Activated CD4-positive, alpha-beta T cell treated with anti-CD3 and anti-CD28 coated beads, Interleukin-2, amount 10 ng/mL, durations not matched to agents 7 days and 5 days (primary cell): Measurements from ENCODE around the gene SLC9A6. TPM values are rescaled to one million over a fixed set of nuclear protein-coding genes. Genes with fewer than 3 reads are reported as not detected.
A peak's percentile ranks its signal among the peaks of the same experiment; 100 is the strongest.
"Not testable (repeated sequence)": the region's sequence is repeated elsewhere in the genome, so short reads cannot be mapped to it uniquely, and the experiment has no call there.

Experiments
- CTCF ChIA-PET: fragments of 350-600 bp; sonication (Branson Sonifier 250); formaldehyde crosslinking; loops from one replicate; lab custom pipeline; 2021; ENCODE audit warnings: antibody characterized with exemption; lab: Charles Lee
- POLR2A ChIA-PET: fragments of 350-600 bp; sonication (Branson Sonifier 250); formaldehyde crosslinking; loops from one replicate; lab custom pipeline; 2021; ENCODE audit warnings: antibody characterized with exemption; lab: Charles Lee
- DNase-seq: peaks from one replicate; pipeline ENCODE4 v3.0.0-alpha.2; 2020
- H3K27ac Mint-ChIP-seq: one replicate; pipeline ENCODE4 v1.8.0; 2021; ENCODE audit warnings: mild to moderate bottlenecking, moderate library complexity, mixed read lengths
- H3K27me3 Mint-ChIP-seq: one replicate; pipeline ENCODE4 v1.8.0; 2021; ENCODE audit warnings: mixed read lengths
- H3K36me3 Mint-ChIP-seq: one replicate; pipeline ENCODE4 v1.8.0; 2021; ENCODE audit warnings: low read depth, mixed read lengths
- H3K4me1 Mint-ChIP-seq: one replicate; pipeline ENCODE4 v1.8.0; 2021; ENCODE audit warnings: mixed read lengths
- H3K4me3 Mint-ChIP-seq: one replicate; pipeline ENCODE4 v1.8.0; 2021; ENCODE audit warnings: mild to moderate bottlenecking, moderate library complexity, mixed read lengths
- H3K9me3 Mint-ChIP-seq: one replicate; pipeline ENCODE4 v1.8.0; 2021; ENCODE audit warnings: mixed read lengths
- total RNA-seq, 2 experiments: library from RNA; stranded (reverse); gene quantifications; one replicate each; pipeline ENCODE4 v1.2.3, GENCODE V29; 2021

The SLC9A6 gene
- total RNA-seq, 2 experiments from 2014 or later: 17.2 to 17.6 TPM

DNA sequence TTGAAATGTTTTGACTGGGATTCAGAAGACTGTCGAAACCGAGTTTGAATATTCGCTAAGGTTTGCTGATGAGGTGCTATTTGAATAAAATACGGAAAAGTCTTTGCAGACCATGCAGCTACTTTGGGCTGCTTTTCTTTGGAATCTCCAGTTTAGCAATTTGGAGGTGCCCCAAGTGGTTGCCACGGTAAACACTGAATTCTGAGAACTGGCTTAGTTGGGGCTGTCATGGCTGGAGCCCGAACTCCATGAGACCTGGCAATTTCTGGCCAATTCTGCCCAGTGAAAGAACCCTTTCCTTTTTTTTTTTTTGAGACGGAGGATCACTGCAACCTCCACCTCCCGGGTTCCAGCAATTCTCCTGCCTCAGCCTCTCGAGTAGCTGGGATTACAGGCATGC, 65.6 kb downstream of the SLC9A6 start:
- H3K4me3 Mint-ChIP-seq, POLR2A ChIA-PET, H3K9me3 Mint-ChIP-seq, H3K27ac Mint-ChIP-seq, H3K36me3 Mint-ChIP-seq, H3K4me1 Mint-ChIP-seq, DNase-seq, H3K27me3 Mint-ChIP-seq: not testable (repeated sequence)
- CTCF ChIA-PET: interaction anchor here (0.7 to 2.3 kb wide), 2 partner anchors 13 to 77 kb away, joined by 3 to 4 read pairs; no protein-coding TSS in a partner anchor

DNA sequence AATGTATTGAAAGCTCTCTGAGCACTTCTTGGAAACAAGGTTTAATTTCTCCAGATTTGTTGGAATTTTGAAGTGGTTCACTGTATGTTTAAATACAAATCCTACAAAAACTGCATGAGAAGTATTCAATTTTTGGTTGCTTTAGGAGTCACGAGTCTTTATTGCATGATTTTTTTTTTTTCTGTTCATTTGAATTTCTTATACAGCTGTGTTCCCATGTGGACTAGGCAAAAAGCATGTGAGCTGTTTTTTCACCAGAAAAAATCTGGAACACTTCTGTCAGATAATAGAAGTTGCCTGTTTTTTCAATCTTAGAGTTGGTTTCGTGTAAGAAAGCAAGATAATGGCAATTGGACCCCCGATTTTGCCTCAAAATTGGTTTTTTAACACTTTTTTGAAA, 66.4 kb downstream of the SLC9A6 start:
- no peaks in the 10 kb centered on the region for H3K27me3 Mint-ChIP-seq
- POLR2A ChIA-PET: no interaction called here
- H3K27ac Mint-ChIP-seq: no peak overlapping the region
- no peaks in the 10 kb centered on the region for H3K9me3 Mint-ChIP-seq
- H3K4me3 Mint-ChIP-seq: no peak overlapping the region
- H3K4me1 Mint-ChIP-seq: peaks cover 5% of the 10 kb centered on the region
- CTCF ChIA-PET: interaction anchor here (0.7 to 2.3 kb wide), 2 partner anchors 12 to 76 kb away, joined by 3 to 4 read pairs; no protein-coding TSS in a partner anchor
- DNase-seq: no peak
- no peaks in the 10 kb centered on the region for H3K36me3 Mint-ChIP-seq

DNA sequence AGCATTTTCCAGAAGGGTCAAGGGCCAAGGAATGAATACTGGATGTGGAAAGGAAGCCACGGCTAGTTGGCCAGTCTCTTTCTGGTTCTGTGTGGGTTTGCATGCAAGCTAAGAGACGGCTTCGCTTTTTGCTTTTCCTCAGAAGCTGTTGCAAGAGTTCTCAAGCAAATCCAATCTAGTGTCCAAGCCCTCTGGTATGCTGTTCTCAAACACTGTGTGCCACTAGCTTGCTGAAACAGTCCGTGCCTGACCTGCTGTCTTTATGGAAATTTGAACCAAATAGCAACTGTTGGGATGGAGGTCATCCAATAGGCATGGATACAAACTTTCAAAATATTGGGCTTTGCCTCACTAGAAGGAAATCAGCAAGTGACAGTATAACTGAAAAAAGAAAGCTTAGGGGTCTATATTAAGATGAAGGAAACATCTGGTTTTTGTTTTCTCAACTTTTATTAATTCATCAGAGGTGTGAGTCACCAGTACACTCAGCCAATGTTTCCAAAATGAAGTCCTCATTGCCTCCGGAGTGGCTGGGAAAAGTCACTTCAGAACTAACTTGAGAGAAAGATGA, 70.5 kb downstream of the SLC9A6 start:
- no peaks in the 10 kb centered on the region for H3K36me3 Mint-ChIP-seq
- H3K4me3 Mint-ChIP-seq: no peak overlapping the region
- no peaks in the 10 kb centered on the region for H3K9me3 Mint-ChIP-seq
- no peak for DNase-seq
- H3K27me3 Mint-ChIP-seq: no peaks in the 10 kb centered on the region
- CTCF ChIA-PET: interaction anchor here (1.3 kb wide), 1 partner anchor 26 kb away, joined by 3 read pairs; no protein-coding TSS in a partner anchor
- peaks cover 20% of the 10 kb centered on the region for H3K4me1 Mint-ChIP-seq
- POLR2A ChIA-PET: interaction anchor here (0.6 kb wide), 1 partner anchor 21 kb away, joined by 16 read pairs; no protein-coding TSS in a partner anchor
- no peak overlapping the region for H3K27ac Mint-ChIP-seq

DNA sequence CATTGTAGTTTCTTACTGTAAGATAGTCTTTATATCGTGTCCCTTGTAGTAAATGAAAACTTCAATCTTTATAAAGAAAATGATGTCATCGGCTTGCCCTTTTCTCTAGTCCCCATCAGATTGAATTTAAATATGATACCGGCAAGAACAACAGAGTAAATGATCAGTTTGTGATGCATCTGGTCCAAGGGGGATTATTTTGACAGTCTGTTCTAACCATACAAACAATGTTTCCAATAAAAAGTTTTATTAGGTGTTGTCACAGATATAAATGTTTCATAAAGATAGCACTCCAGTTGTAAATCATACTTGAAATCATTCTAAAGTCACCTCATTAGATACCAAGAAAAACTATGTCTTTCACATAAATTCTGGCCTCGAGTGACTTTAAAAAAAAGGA, 72.3 kb downstream of the SLC9A6 start:
- Mint-ChIP-seq H3K9me3 (no peaks in the 10 kb centered on the region), H3K4me1 (peaks cover 20% of the 10 kb centered on the region), H3K4me3 (no peak overlapping the region)

DNA sequence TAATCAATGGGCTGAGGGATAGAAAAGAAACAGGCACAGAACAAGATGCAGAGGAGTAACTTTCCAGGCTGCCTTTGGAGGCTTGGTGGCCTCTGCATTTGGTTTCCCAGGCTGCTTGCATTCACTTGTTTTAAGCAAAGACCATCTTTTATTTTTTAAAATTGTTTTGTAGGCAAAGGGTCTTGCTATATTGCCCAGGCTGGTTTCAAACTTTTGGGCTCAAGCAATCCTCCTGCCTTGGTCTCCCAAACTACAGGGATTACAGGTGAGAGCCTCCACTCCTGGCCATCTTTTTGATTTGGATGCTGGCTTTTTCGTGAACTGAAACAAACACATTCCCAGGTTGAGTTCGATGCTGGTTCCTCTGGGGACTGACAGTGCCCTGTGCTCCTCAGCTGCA, 74.1 kb downstream of the SLC9A6 start:
- Mint-ChIP-seq H3K9me3 (no peaks in the 10 kb centered on the region), H3K36me3 (no peaks in the 10 kb centered on the region), H3K4me3 (no peak overlapping the region), H3K27ac (no peak overlapping the region), H3K27me3 (no peaks in the 10 kb centered on the region), H3K4me1 (peaks cover 31% of the 10 kb centered on the region)
- ChIA-PET CTCF (no interaction called here), POLR2A (no interaction called here)
- DNase-seq: no peak

More for the DNA sequence above, 72.3 kb downstream of the SLC9A6 start:
- DNase-seq: no peak
- ChIA-PET CTCF (interaction anchor here (1.8 kb wide), 1 partner anchor 11 kb away, joined by 4 read pairs; no protein-coding TSS in a partner anchor), POLR2A (no interaction called here)
- no peaks in the 10 kb centered on the region for H3K36me3 Mint-ChIP-seq
- H3K27ac Mint-ChIP-seq: peak overlapping the region; percentile 90
- H3K27me3 Mint-ChIP-seq: no peaks in the 10 kb centered on the region

DNA sequence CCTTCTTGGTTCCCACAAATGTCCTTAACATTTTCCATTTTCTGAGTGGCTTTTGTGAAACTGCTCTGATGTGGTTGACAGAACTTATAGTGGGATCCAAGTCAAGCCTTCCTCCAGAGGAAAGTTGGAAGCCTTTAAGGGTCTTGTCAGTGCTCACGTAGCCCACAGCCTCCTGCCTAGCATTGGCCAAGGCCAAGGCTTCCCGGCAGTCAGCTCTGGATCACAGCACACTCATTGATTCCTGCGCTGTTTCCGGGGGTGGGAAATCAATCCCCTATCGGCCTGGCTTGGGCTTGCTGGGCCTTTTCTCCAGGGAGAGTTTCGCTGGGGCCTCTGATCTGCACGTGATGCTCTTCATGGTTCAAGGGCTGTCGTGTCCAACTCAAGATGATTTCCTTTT, 76.1 kb downstream of the SLC9A6 start:
- Mint-ChIP-seq H3K36me3 (no peaks in the 10 kb centered on the region), H3K9me3 (no peaks in the 10 kb centered on the region), H3K27ac (no peak overlapping the region), H3K4me3 (no peak overlapping the region), H3K27me3 (no peaks in the 10 kb centered on the region), H3K4me1 (peaks cover 39% of the 10 kb centered on the region)
- ChIA-PET CTCF (no interaction called here), POLR2A (no interaction called here)
- DNase-seq: no peak

DNA sequence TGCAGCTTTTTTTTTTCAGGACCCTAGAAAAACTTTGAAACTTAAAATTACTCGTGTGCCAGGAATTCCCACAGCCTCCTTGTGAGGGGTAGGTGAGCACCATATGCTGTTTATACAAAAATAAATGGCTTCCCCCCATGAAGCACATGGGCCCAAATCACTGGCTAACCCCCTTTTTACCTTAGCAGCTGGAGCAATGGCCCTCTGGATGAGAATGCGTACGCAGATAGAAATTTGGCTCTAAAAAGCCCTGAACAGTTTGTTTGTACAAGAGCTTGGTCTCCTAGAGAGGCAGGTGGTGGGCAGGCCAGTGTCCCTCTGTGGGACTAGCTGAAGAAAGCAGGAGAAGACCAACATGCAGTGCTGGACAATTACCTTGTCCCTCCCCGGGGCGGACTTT, 76.5 kb downstream of the SLC9A6 start:
- H3K27me3 Mint-ChIP-seq: no peaks in the 10 kb centered on the region
- ChIA-PET CTCF (no interaction called here), POLR2A (no interaction called here)
- peaks cover 35% of the 10 kb centered on the region for H3K4me1 Mint-ChIP-seq
- H3K9me3 Mint-ChIP-seq: no peaks in the 10 kb centered on the region
- DNase-seq: no peak
- no peaks in the 10 kb centered on the region for H3K36me3 Mint-ChIP-seq
- no peak overlapping the region for H3K4me3 Mint-ChIP-seq
- H3K27ac Mint-ChIP-seq: no peak overlapping the region

DNA sequence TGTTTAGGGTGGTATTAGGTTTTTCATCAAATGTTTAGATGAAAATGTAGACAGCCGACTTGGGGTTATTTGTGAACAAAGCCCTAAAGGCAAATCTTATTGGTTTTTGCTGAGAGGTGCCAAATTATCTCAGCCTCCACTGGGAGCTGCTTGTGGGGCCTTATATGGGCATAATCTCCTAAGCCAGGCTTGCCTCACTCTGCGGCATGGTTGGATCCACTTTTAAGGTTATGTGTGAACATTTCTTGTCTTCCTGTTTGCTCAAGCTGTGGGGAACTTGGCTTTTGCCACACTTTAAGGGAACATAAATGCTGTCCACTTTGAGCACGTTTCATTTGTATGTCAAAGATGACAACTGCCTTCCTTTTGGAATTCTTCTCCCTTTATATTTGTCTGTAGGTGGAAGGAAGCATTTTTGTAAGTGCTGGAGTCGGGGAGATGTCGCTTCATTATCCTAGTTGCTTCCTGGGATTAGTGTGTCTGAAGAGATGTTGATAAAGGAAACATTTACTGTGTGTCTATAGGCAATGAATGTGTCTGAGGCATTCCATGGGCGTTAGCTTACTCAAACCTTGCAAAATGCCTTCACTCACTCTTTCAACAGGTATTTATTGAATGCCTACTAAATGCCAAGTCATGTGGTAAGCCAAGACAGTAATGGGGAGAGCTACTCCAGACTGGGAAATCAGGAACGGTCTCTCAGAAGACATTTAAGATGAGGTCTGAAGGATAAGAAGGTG, 78.3 kb downstream of the SLC9A6 start:
- Mint-ChIP-seq H3K27me3 (no peaks in the 10 kb centered on the region), H3K36me3 (no peaks in the 10 kb centered on the region), H3K4me1 (peaks cover 26% of the 10 kb centered on the region), H3K4me3 (no peak overlapping the region), H3K27ac (no peak overlapping the region), H3K9me3 (no peaks in the 10 kb centered on the region)
- DNase-seq: no peak
- POLR2A ChIA-PET: no interaction called here
- CTCF ChIA-PET: interaction anchor here (0.6 to 1.3 kb wide), 2 partner anchors 13 to 1471 kb away, joined by 4 to 5 read pairs; no protein-coding TSS in a partner anchor

DNA sequence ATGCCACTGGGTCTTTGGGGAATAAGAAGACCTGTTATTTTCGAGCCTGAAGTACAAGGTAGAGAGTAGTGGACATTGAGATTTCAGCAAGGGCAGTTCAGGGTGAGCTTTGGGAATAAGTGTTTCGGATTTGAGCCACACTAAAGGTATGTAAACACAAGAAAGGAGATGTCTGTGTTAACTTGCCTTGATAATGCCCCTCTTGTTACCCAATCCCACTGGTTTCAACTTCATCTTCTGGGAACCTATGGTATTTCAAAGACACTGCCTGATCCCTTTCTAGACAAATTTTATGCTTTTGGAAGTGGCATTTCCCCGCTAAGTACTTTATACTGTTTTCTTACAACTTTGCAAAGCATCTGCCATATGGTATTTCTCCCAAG, 79.4 kb downstream of the SLC9A6 start:
- H3K4me1 Mint-ChIP-seq: peaks cover 23% of the 10 kb centered on the region
- ChIA-PET CTCF (interaction anchor here (1.1 to 1.3 kb wide), 2 partner anchors 14 to 19 kb away, joined by 3 to 4 read pairs; no protein-coding TSS in a partner anchor), POLR2A (no interaction called here)
- H3K4me3 Mint-ChIP-seq: no peak overlapping the region
- H3K27me3 Mint-ChIP-seq: no peaks in the 10 kb centered on the region
- H3K36me3 Mint-ChIP-seq: no peaks in the 10 kb centered on the region
- H3K9me3 Mint-ChIP-seq: no peaks in the 10 kb centered on the region
- DNase-seq: no peak
- H3K27ac Mint-ChIP-seq: peak overlapping the region; percentile 84

DNA sequence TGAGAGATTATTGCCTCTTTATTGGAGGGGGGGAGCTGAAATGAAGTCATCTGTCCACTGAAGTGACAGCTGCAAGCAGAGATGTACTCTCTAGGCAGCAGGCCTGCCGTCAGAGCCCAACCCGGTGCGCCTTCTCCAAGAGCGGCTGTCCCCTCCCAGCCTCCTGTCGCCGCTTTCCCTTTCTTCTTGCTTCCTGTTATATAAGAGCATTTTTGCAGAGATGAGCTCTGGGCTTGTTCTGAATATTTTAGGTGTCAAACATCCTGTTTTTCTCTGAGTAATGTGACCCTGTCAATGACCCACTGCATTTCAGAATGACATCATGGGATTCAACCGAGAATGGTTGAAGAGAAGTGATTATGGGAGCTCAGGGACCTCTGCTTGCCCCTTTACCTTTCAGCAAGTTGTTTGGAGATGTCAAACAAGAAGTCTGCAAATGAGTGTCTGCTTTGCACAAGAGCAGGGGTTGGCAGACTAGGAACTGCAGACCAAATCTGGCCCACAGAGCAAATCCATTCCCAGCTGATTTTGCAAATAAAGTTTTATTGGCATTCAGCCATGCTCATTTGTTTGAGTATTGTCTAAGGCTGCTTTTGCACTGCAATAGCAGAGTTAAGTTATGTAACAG, 79.9 kb downstream of the SLC9A6 start:
- H3K9me3 Mint-ChIP-seq: no peaks in the 10 kb centered on the region
- CTCF ChIA-PET: interaction anchor here (0.6 to 1.1 kb wide), 2 partner anchors 19 to 1007 kb away, joined by 3 read pairs; no protein-coding TSS in a partner anchor
- POLR2A ChIA-PET: no interaction called here
- H3K36me3 Mint-ChIP-seq: no peaks in the 10 kb centered on the region
- DNase-seq: peak; percentile 37
- H3K27me3 Mint-ChIP-seq: no peaks in the 10 kb centered on the region
- peak overlapping the region; percentile 84 for H3K27ac Mint-ChIP-seq
- peaks cover 25% of the 10 kb centered on the region for H3K4me1 Mint-ChIP-seq
- no peak overlapping the region for H3K4me3 Mint-ChIP-seq

DNA sequence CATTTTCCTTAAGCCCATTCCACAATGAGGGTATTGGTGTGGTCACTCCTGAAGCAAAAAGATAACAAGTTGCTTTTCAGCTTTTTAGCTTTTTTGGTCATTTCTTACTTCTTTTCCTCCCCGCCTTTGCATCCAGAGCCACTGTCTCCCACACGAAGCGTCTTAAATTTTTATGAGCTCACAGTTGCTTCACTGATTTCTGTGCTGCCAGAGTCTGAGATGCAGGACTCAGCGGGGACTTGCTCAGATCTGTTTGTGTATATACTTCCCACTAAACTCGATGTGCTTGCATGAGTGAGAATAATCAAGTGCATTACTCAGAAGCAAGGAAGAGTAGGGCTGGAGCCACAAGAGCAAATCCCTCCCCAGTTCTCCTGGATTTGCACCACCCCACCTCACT, 81.9 kb downstream of the SLC9A6 start:
- Mint-ChIP-seq H3K27ac (no peak overlapping the region), H3K36me3 (peaks cover 2% of the 10 kb centered on the region), H3K4me3 (no peak overlapping the region), H3K27me3 (no peaks in the 10 kb centered on the region), H3K9me3 (no peaks in the 10 kb centered on the region), H3K4me1 (peaks cover 35% of the 10 kb centered on the region)
- CTCF ChIA-PET: interaction anchor here (0.6 kb wide), 1 partner anchor 1183 kb away, joined by 5 read pairs; no protein-coding TSS in a partner anchor
- no peak for DNase-seq
- POLR2A ChIA-PET: no interaction called here

DNA sequence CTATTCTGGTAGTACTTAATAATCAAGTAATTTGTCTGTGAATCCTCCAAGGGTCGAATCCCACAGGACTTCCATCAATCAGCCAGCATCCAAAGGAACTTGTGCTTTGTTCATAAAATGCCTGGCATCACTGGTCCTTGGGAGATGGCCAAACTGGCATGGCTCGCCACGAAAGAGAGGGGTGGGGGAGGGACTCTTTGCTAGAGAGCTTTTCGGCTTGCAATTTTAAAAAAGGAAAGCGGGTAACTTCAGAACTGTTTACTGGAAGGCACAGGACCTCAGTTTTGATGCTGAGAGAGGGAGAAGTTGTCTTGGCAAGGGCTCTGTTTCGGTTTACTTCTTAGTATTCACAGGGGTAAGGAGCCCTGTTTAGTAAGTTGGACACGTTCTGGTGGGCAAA, 82.7 kb downstream of the SLC9A6 start:
- Mint-ChIP-seq H3K36me3 (peaks cover 2% of the 10 kb centered on the region), H3K9me3 (no peaks in the 10 kb centered on the region), H3K27ac (peak overlapping the region; percentile 19), H3K4me1 (peaks cover 34% of the 10 kb centered on the region), H3K4me3 (no peak overlapping the region), H3K27me3 (no peaks in the 10 kb centered on the region)
- no peak for DNase-seq
- ChIA-PET POLR2A (no interaction called here), CTCF (interaction anchor here (1.2 kb wide), 1 partner anchor 9 kb away, joined by 4 read pairs; no protein-coding TSS in a partner anchor)

DNA sequence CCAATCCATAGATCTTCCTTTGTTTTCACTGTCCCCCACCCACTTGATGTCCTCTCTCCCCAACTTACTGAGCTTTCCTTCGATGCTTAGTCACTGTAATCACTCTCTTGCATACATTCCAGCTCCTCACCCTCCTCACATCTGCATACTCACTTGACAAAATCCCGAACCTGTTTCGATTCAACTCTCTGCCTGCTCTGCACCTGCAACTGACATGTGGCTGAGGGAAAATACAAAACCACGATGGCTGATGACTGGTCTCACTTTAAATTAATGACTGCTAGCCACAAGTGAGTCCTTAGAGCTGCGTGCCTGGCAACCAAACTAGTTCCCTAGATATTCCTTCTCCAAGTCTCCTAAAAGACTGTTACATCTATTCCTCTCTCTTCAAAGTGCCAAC, 91.7 kb downstream of the SLC9A6 start:
- H3K27me3 Mint-ChIP-seq: peaks cover 26% of the 10 kb centered on the region
- ChIA-PET CTCF (interaction anchor here (1.6 kb wide), 1 partner anchor 9 kb away, joined by 4 read pairs; no protein-coding TSS in a partner anchor), POLR2A (no interaction called here)
- H3K9me3 Mint-ChIP-seq: no peaks in the 10 kb centered on the region
- H3K36me3 Mint-ChIP-seq: no peaks in the 10 kb centered on the region
- DNase-seq: no peak
- H3K27ac Mint-ChIP-seq: no peak overlapping the region
- no peak overlapping the region for H3K4me3 Mint-ChIP-seq
- H3K4me1 Mint-ChIP-seq: no peaks in the 10 kb centered on the region
